IPS-18c (cell line): Measurements from ENCODE around the gene PHTF1.

Experiments used
- H3K4me3 ChIP-seq: 2 replicates; pipeline ENCODE4 v1.7.0; 2013; ENCODE audit warnings: low read depth, mild to moderate bottlenecking, low read length, moderate library complexity; ENCODE audit not compliant: insufficient read depth
- H3K9me3 ChIP-seq: one replicate; pipeline ENCODE4 v1.6.1; 2013; ENCODE audit warnings: mild to moderate bottlenecking, low read length, moderate library complexity; ENCODE audit not compliant: control insufficient read depth, insufficient read depth

The PHTF1 gene

DNA sequence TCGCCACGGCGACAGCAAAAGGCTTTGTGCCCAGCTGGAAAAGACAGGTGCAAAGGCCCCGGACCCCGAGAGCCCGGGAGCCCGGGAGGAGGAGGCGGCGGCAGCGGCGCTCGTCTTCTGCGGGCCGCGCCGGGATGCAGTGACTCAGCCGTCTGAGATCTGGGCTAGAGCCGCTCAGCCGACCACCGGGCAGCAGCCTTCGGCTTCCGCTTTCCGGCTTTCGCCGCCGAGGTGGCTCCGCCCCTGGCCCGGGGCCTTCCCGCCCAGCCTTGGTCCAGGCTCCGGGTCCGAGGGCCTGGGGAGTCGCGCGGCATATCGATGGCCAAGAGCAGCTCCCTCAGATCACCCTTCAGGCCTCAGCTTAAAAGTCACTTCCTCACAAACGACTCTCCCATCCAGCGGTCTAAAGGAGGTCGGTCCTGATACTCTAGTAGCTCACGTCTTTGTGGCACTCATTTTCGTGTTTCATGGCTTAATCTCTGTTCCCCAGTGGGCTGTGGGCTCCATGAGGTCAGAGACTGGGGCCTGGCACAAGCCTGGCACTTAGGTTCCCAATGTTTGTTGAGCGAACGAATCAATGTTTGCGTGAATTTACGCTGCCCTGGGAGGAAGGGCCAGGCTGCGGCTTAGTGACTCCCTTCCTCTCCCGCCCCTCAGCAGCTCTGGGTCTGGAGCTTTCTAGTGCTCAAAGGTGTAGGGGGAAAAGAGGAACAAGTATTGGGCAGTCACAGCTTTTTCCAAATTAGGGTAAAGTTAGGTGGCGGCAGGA, at the start of gene PHTF1:
Gene PHTF1 (minus strand): TSS at position 154 of the 769 bp plus-strand sequence. CDS start 783 bp downstream, outside the sequence.
- Histone ChIP-seq H3K9me3 (no peaks in the 10 kb centered on the region), H3K4me3 (peak within 1 kb of the TSS; percentile 94)

GRCh38 chr1:113808450-113809195, 49.3 kb upstream of the PHTF1 start:
- Histone ChIP-seq H3K9me3 (no peaks in the 10 kb centered on the region), H3K4me3 (no peak overlapping the region)

DNA sequence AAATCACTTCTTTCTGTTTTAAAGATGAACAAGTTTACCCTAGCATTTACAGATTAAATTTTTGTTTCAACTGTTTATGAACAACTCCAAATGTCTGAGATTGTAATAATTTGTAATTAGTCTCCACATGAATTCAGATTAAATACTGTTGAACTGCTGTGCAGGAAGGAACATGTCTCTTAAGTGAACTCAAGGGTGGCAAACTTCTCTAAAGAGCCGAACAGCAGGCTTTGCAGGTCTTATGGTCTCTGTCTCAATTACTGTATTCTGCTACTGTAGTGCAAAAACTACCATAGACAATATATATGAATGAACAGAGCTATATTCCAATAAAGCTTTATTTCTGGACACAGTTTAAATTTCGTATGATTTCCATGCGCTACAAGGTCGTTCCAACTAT, 46.4 kb upstream of the PHTF1 start:
- Histone ChIP-seq H3K9me3 (no peaks in the 10 kb centered on the region), H3K4me3 (no peak overlapping the region)

DNA sequence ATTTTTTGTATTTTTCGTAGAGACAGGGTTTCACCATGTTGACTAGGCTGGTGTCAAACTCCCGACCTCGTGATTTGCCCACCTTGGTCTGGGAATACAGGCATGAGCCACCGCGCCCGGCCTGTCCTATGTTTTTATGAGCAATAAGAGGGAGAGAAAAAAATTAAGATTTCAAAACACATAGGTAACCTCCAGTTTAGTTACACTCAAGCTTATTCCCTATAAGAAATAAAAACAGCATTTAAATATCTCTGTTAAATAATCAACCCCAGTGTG, 45.9 kb upstream of the PHTF1 start:
- Histone ChIP-seq H3K4me3 (no peak overlapping the region), H3K9me3 (no peaks in the 10 kb centered on the region)

DNA sequence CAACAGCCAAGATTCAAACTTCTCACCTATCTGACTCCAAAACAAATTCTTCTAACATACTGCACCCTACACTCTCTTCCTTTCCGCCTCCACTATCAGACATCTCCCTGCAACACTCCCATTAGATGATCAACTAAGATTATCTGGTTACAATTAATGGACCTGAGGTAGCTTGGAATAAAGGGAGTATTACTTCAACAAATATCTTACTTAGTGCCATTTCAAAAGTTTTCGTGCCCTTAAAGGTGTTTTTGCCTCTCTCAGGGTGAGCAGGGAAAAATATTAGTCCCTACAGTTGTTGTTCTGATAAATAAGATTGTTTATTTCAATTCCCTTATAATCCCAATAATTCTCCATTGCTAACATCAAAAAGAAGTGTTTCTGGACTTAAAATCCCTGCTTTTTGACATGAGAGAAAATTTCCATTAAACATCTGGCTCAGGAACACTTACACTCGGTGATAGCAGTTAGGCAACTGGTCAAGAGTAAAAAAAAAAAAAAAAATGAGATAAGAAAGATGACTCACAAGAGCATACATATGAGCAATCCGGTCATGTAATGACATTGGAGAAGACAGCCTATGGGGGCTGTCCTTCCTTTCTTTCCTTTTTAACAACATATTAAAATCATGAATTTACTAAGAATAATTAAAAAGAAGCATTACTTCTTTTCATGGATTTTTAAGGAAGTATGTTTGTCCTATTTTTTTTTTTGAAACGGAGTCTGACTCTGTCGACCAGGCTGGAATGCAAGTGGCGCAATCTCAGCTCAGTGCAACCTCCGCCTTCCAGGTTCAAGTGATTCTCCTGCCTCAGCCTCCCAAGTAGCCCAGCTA, 45.4 kb upstream of the PHTF1 start:
- no peak overlapping the region for H3K4me3 ChIP-seq
- H3K9me3 ChIP-seq = no peaks in the 10 kb centered on the region

GRCh38 chr1:113802367-113803007, 43.2 kb upstream of the PHTF1 start:
- no peaks in the 10 kb centered on the region for H3K9me3 ChIP-seq
- H3K4me3 ChIP-seq = no peak overlapping the region

GRCh38 chr1:113800487-113800886, 41.2 kb upstream of the PHTF1 start:
- Histone ChIP-seq H3K4me3 (no peak overlapping the region), H3K9me3 (no peaks in the 10 kb centered on the region)

GRCh38 chr1:113797472-113797871, 38.2 kb upstream of the PHTF1 start:
- Histone ChIP-seq H3K9me3 (no peaks in the 10 kb centered on the region), H3K4me3 (no peak overlapping the region)

DNA sequence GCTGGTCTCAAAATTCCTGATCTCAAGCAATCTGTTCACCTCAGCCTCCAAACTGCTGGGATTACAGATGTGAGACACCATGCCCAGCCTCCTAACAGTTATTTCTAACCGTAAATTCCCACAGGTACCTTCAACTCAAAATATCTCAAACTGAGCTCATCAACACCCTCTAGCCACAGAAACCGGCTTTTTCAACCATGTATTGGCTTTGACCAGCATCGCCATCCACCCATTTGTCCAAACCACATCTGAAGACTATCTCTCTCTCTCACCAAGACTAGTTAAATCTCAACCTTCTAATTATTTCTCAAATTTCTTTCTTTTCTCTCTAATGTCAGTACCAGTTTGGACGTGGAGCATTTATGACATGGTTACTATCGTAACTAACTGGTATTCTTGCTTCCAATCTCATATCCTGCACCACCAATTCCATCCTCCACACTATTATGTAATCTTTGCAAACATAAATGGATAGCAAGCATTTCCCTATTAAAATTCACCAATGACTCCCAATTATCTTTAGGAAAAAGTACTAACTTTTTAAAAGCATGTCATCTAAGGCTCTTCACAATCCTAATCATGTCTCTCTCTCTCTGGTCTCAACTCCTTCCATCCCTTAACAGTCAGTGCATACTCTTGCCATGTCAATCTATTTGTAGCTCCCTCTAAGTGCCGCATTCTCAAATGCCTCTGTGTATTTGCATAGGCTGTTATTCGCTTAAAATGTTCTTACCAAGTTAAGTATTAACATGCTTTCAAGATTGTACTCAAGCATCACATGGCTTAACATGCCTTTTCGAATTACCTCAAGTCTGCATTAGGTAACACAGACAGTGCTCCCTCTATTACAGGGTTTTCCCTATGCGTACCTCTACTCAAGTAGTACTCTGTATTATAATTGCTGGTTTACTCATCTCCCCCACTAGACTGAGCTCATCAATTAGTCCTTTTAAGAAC, 34.9 kb upstream of the PHTF1 start:
- Histone ChIP-seq H3K9me3 (no peaks in the 10 kb centered on the region), H3K4me3 (no peak overlapping the region)

GRCh38 chr1:113792986-113793385, 33.7 kb upstream of the PHTF1 start:
- H3K4me3 ChIP-seq = no peak overlapping the region
- no peaks in the 10 kb centered on the region for H3K9me3 ChIP-seq

GRCh38 chr1:113792471-113792870, 33.2 kb upstream of the PHTF1 start:
- no peaks in the 10 kb centered on the region for H3K9me3 ChIP-seq
- H3K4me3 ChIP-seq = no peak overlapping the region

DNA sequence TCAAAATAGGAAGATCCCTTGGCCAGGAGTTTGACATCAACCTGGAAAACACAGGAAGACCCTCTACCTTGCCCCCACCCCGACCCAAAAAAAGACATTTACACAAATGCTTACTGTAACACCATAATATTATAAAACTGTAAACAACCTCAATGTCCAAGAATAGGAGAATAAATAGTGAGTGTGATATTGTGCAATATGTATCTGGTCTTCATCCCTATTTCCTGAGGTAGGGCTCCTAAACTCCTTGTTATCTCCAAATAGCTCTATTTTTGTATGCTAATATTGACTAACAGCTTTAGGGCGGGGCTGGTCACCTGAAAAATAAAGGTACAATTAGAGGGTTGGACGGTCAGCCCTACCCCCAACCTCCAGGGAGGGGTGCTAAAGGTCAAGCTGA, 29.5 kb upstream of the PHTF1 start:
- H3K9me3 ChIP-seq = no peaks in the 10 kb centered on the region
- H3K4me3 ChIP-seq = no peak overlapping the region

GRCh38 chr1:113787663-113788062, 28.4 kb upstream of the PHTF1 start:
- Histone ChIP-seq H3K4me3 (no peak overlapping the region), H3K9me3 (no peaks in the 10 kb centered on the region)

DNA sequence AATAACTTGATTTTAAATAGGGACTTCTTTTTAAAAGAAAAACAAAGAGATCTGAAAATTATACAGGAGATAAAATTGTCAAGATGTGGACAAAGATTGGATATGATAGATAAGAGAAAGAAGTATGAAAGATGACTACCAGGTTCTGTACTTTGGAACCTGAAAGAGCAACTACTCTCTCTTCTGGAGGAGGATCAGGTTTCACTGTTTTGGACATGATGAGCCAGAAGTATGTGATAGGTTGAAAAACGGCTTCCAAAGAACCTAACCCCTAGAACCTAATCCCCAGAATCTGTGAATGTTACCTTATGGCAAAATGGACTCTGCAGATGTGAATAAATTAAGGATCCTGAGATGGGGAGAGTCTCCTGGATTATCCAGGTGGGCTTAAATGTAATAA, 26.8 kb upstream of the PHTF1 start:
- Histone ChIP-seq H3K9me3 (no peaks in the 10 kb centered on the region), H3K4me3 (no peak overlapping the region)

- Histone ChIP-seq H3K9me3 (no peaks in the 10 kb centered on the region), H3K4me3 (no peak overlapping the region)
These were observed 25.0 kb upstream of the PHTF1 start for GRCh38 chr1:113784104-113784779.
